Hypothalamus (tissue), 51 donors: ENCODE results near the gene CX3CR1.

Experiments used
- DNase-seq, 51 donors: peaks; one replicate each; lab custom pipeline; 2025; lab: John Stamatoyannopoulos, UW

The CX3CR1 gene

GRCh38 chr3:39292961-39293360, 13.1 kb upstream of the CX3CR1 start:
- DNase-seq: no peak

DNA sequence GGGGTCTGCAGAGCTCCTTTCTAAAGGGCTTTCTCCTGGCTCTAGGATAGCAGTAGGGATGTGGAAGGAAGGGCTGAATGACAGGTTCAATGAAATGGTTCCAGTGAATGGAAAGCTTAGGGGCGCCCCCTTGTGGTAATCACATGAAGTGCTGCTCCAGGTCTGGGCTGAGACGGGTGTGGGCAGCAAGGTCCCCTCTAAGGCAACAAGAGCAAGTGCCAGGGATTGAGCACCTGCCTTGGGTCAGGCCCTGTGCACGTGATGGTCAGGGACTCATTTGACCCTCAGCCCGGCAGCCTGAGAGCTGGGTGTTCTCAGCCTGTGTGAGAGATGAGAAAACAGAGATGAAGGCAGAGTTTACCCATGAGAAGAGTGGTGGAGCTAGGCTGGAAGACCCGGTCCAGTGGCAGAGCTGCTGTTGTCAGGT, 12.1 kb upstream of the CX3CR1 start:
- DNase-seq: peak in 37 of 51 donors; percentile 11 to 77 (median 32)

DNA sequence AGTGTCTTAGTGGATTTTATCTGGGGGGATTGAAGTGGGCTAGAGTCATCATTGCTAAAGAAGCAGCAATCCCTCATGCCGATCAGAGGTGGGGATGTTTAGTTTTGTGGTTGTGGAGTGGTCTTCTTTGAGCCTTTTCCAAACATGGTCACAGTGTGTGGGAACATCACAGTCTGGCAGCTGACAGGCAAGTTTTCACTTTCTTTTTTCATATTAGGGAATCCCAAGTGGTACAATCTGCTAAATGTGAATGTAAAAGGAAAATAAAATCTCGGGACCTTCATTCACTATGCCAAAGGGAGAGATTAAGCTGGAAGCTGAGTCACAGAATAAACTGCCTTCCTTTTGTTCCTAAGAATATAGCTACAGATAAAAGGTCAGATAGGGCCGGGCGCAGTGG, 10.4 kb upstream of the CX3CR1 start:
- DNase-seq: no peak

DNA sequence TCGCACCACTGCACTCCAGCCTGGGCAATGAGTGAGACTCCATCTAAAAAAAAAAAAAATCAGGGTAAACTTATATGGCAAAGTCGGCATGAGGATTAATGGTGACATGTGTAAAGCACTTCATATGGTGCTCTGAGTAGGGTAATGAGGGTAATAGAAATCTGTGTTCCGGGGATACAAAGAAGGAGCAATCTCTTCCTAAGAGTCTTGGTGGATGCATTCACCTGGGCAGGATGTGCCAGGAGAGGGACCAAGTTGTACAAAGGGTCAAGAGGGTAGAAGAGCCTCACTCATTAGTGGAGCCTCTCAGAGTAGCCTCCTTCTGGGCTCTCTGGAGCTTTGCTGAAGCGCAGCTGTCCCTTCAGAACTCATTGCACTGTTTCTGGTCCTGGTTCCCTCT, 9.3 kb upstream of the CX3CR1 start:
- DNase-seq: no peak

GRCh38 chr3:39288300-39288808, 8.5 kb upstream of the CX3CR1 start:
- DNase-seq: peak in 44 of 51 donors; percentile 16 to 84 (median 57)

GRCh38 chr3:39287216-39288164, 7.7 kb upstream of the CX3CR1 start:
- no peak for DNase-seq

DNA sequence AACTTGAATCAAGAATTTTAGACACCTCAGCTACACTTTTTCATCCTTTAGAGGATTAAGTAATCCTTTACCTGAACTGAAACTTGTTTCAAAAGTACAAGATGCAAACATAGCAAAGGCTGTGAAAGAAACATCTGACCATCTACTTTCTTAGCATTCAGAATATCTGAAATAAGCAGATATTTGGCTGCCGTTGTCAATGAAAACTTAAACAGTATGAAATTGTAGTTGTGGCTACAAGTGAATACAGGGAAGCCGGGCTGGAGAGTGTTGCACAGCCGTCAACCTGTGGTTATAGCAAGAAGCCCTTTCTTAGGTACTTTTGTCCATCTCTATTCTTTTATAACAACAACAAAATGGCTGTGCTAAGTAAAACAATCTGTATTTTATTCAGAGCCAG, 6.9 kb upstream of the CX3CR1 start:
- DNase-seq: no peak

DNA sequence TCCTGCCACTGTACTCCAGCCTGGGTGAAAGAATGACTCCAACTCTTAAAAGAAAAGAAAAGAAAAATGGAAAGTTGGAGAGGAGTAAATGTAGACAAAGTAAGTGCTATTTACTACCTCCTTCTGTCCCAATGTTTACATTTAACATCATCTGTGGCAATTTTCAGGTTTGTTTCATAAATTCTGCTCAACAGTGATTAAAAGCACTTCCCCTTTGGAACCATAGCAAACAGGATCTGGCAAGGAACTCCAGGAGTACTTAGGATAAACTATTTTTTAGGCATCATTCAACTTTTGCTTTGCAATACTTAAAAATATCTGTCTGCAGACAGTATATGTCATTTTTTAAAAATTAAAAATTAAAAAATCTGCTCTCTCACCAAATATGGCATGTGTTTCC, 5.5 kb upstream of the CX3CR1 start:
- no peak for DNase-seq

GRCh38 chr3:39284457-39284881, 4.6 kb upstream of the CX3CR1 start:
- no peak for DNase-seq

DNA sequence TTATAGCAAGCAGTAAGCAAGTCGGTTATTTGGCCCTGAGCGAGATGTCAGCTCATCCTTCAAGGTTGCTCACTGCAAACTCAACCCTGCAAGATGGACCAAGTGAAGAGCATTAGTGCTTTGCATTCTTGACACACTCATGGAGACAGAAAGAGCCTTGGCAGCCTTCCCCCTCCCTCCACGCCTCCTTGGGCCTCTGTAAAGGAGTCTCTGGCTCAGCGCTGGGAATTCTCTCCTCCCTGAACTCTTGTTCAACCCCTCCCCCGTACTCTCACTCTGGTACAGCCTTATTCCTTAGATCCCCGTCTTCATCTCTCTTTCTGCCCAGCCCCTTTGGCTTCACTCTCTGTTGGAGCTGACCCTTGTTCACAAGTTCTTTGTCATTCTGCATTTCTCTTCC, 2.2 kb upstream of the CX3CR1 start:
- peak in 11 of 51 donors; percentile 7 to 50 (median 23) for DNase-seq

- peak in 2 of 51 donors; percentile 12 for DNase-seq
Measured at GRCh38 chr3:39281533-39281932, 1.7 kb upstream of the CX3CR1 start.

DNA sequence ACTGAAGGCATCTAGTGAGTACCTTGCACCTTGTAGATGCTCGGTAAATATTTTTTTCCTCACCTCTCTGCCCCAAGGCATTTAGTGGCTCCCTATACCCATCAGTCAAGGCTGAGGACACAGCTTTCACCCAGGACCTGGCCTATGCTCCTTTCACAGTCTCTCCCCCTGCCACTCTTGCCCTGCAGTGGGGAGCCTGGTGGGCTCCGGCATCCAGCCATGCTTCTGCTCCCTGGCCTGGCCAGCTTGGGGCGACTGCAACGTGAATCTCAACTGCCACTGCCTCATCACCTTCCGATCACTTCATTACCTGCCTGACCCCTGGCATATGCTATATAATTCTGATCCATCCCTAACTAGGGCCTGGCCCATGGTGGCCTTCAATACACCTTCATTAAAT, 735 bp upstream of the CX3CR1 start:
- DNase-seq: no peak

- DNase-seq: no peak
Measured at GRCh38 chr3:39278616-39278935, 1.3 kb downstream of the CX3CR1 start.

DNA sequence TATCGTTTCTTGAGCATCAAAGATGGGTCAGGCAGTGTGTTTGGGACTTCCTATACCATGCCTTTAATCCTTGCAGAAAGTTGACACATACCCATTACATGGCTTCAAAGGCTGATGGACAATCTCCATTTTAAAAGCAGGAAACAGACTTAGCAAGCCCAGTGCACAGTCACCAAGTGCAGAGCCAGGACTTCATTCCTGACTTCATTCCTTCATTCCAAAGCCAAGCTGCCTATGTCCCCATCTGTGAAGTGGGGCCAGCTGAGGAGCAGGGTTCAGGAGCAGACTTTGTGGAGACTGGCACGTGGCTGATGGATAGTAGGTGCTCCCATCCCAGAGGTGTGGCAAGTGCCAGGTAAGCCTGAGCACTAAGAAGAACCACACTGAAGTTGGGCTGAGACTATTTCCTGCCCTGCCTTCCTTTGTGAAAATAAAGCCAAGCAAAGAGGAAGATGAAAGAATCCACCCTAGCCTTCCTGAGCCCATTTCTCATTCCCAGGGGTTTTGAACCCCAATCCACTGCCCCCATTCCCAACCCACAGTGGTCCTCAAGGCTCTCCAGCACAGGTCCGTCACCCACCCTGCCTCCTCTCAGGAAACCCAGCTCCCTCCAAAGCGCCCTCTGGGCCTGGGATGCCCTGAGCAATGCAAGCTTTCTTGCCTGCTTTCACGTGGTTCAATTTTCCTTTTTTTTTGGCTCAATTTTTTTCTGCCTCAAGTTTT, 1.8 kb downstream of the CX3CR1 start:
- no peak for DNase-seq

DNA sequence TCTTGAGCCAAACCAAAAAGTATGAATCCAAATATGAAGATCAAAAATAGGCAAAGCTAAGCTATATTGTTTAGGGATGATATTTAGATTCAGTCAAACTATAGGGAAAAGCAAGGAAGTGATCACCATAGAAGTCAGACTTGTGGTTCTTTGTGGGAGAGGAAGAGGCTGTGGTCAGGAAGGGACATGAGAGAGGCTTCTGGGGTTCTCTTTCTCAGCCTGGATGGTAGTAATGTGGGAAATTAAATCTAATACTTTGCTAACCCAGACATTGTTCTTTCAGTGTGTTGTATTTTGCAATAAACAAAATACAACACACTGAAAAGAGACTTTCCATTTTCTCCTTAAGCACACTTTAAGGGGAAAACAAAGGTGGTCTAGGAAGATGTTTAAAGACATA, 3.1 kb downstream of the CX3CR1 start:
- no peak for DNase-seq

GRCh38 chr3:39275963-39276593, 3.8 kb downstream of the CX3CR1 start:
- DNase-seq: no peak

DNA sequence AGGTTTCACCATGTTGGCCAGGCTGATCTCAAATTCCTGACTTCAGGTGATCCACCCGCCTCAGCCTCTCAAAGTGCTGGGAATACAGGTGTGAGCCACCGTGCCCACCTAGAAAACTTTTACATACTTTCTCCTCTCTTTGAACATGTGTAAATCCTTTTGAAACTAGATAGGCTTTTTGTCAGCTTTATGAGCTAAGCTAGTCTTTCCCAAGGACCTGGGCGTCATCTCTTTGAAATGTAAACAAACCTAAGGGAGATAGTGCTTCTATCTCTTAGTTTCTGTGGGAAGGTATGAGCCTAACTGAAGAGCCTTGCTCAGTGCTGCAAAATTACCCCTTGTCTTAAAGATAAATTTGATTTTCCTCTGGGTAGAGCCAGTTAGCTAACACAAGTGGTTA, 4.8 kb downstream of the CX3CR1 start:
- no peak for DNase-seq

DNA sequence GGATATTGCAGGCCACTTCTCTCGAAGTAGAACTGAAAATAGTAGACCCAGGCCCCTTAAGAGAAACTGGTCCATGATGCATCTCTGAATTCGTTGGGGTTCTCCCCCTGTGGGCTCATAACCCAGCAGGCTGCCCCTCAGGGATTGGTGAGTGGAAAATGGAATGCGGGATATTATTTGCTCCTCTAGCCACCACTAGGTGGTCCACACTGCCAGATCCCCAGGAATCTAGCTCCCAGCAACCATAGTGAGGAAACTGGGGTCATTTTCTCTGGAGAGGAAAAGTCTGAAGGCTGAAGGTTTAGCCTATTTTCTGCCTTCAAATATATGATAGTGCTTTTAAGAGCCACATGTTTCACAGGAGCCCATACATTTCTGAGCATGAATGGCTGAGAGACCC, 6.7 kb downstream of the CX3CR1 start:
- DNase-seq: no peak

GRCh38 chr3:39272191-39272590, 7.6 kb downstream of the CX3CR1 start:
- DNase-seq: no peak

DNA sequence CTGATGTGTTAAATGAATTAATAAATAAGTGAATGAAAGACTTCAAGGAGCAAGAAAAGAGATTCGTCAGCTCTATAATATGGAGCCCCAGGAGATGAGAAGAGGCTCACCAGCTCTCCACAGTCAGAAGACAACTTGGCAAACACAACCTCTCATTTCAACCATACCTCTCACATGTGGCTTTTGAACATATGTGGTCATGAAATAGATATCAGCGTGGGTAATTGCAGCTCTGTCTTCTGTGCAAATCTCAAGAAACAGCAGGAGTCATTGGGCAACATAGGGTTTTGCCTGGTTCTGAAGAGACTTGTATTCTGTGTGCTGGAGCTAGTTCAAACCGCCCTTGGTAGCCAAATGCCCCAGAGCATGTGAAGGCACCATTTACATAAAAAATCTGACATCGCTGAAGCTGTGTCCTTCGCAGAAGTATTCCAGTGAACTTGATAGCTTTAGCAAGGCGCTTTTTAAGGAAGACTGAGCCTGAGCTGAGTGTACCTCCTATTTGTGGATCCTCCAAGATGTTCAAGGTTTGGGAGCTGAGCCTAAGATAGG, 8.4 kb downstream of the CX3CR1 start:
- DNase-seq: no peak

- DNase-seq: no peak
Measured at GRCh38 chr3:39269528-39269927, 10.3 kb downstream of the CX3CR1 start.
